T-helper 17 cell (primary cell): ENCODE measurements around the gene L1CAM. TPM values are rescaled to one million over a fixed set of nuclear protein-coding genes. Genes with fewer than 3 reads are reported as not detected.
A peak's percentile ranks its signal among the peaks of the same experiment; 100 is the strongest.

ENCODE experiments used
- ATAC-seq: fragments of 150-1000 bp; cut with Tn5 transposase; 2 replicates; pipeline ENCODE4 v1.10.0; 2021; ENCODE audit warnings: mild to moderate bottlenecking, moderate library complexity
- DNase-seq, 3 donors: peaks; one replicate each; pipeline versions ENCODE4 v3.0.0 to v3.0.0-alpha.2; 2020 to 2021
- H3K9me3 ChIP-seq: one replicate; pipeline ENCODE4 v1.7.0; 2013; ENCODE audit warnings: low read length, mild to moderate bottlenecking; ENCODE audit not compliant: control insufficient read depth, poor library complexity, severe bottlenecking
- H3K27ac Mint-ChIP-seq: one replicate; pipeline ENCODE4 v1.8.0; 2022; ENCODE audit warnings: mild to moderate bottlenecking, moderate library complexity, mixed read lengths
- H3K27me3 Mint-ChIP-seq: one replicate; pipeline ENCODE4 v1.8.0; 2022; ENCODE audit warnings: mixed read lengths
- H3K36me3 Mint-ChIP-seq: one replicate; pipeline ENCODE4 v1.8.0; 2022; ENCODE audit warnings: low read depth, mixed read lengths
- H3K4me1 Mint-ChIP-seq: one replicate; pipeline ENCODE4 v1.8.0; 2022; ENCODE audit warnings: mild to moderate bottlenecking, mixed read lengths
- H3K4me3 Mint-ChIP-seq: one replicate; pipeline ENCODE4 v1.8.0; 2022; ENCODE audit warnings: mild to moderate bottlenecking, moderate library complexity, mixed read lengths
- total RNA-seq, 4 donors: library from RNA in 2 of 4; stranded (reverse) in 2 of 4; gene quantifications; one replicate each; pipeline ENCODE4 v1.2.3 and lab custom pipeline; 2022 to 2026

The L1CAM gene
- total RNA-seq, 2 donors from 2014 or later, result 2.3 to 3.9 TPM

GRCh38 chrX:153884136-153884535 is 1.8 kb downstream of the L1CAM start:
- ATAC-seq (no peak), DNase-seq (no peak)
- Mint-ChIP-seq H3K4me3 (peak overlapping the region; percentile 31), H3K27me3 (no peaks in the 10 kb centered on the region), H3K36me3 (no peaks in the 10 kb centered on the region), H3K27ac (no peak overlapping the region), H3K4me1 (peaks cover 10% of the 10 kb centered on the region)
- H3K9me3 ChIP-seq, result no peaks in the 10 kb centered on the region

- H3K36me3 Mint-ChIP-seq, result no peaks in the 10 kb centered on the region
- no peak overlapping the region for H3K4me3 Mint-ChIP-seq
- ATAC-seq, result no peak
- no peaks in the 10 kb centered on the region for H3K27me3 Mint-ChIP-seq
- H3K9me3 ChIP-seq, result no peaks in the 10 kb centered on the region
- H3K27ac Mint-ChIP-seq, result no peak overlapping the region
- peaks cover 11% of the 10 kb centered on the region for H3K4me1 Mint-ChIP-seq
- DNase-seq, result no peak
Measured at GRCh38 chrX:153883163-153883843, 2.7 kb downstream of the L1CAM start.

GRCh38 chrX:153882557-153882956 is 3.4 kb downstream of the L1CAM start:
- peaks cover 11% of the 10 kb centered on the region for H3K4me1 Mint-ChIP-seq
- ATAC-seq (no peak), DNase-seq (no peak)
- no peak overlapping the region for H3K4me3 Mint-ChIP-seq
- H3K27ac Mint-ChIP-seq, result no peak overlapping the region
- no peaks in the 10 kb centered on the region for H3K36me3 Mint-ChIP-seq
- H3K9me3 ChIP-seq, result no peaks in the 10 kb centered on the region
- H3K27me3 Mint-ChIP-seq, result no peaks in the 10 kb centered on the region

GRCh38 chrX:153882086-153882498 is 3.9 kb downstream of the L1CAM start:
- no peak for ATAC-seq

GRCh38 chrX:153881281-153881680 is 4.7 kb downstream of the L1CAM start:
- Mint-ChIP-seq H3K27me3 (no peaks in the 10 kb centered on the region), H3K4me3 (no peak overlapping the region), H3K27ac (no peak overlapping the region), H3K36me3 (no peaks in the 10 kb centered on the region), H3K4me1 (peaks cover 11% of the 10 kb centered on the region)
- DNase-seq, result no peak
- ATAC-seq, result no peak
- no peaks in the 10 kb centered on the region for H3K9me3 ChIP-seq

More at GRCh38 chrX:153882086-153882498, 3.9 kb downstream of the L1CAM start:
- Mint-ChIP-seq H3K36me3 (no peaks in the 10 kb centered on the region), H3K27me3 (no peaks in the 10 kb centered on the region), H3K27ac (no peak overlapping the region), H3K4me3 (no peak overlapping the region), H3K4me1 (peaks cover 11% of the 10 kb centered on the region)
- no peak for DNase-seq
- H3K9me3 ChIP-seq, result no peaks in the 10 kb centered on the region

- no peaks in the 10 kb centered on the region for H3K27me3 Mint-ChIP-seq
- no peaks in the 10 kb centered on the region for H3K9me3 ChIP-seq
- DNase-seq, result no peak
- peaks cover 11% of the 10 kb centered on the region for H3K4me1 Mint-ChIP-seq
- no peak for ATAC-seq
- H3K4me3 Mint-ChIP-seq, result no peak overlapping the region
- no peak overlapping the region for H3K27ac Mint-ChIP-seq
- H3K36me3 Mint-ChIP-seq, result no peaks in the 10 kb centered on the region
Measured at GRCh38 chrX:153880440-153880815, 5.5 kb downstream of the L1CAM start.

GRCh38 chrX:153879741-153880439 is 6.1 kb downstream of the L1CAM start:
- Mint-ChIP-seq H3K4me3 (no peak overlapping the region), H3K4me1 (peaks cover 11% of the 10 kb centered on the region), H3K27ac (no peak overlapping the region), H3K27me3 (no peaks in the 10 kb centered on the region), H3K36me3 (no peaks in the 10 kb centered on the region)
- no peaks in the 10 kb centered on the region for H3K9me3 ChIP-seq
- DNase-seq (no peak), ATAC-seq (no peak)

GRCh38 chrX:153878969-153879653 is 6.9 kb downstream of the L1CAM start:
- Mint-ChIP-seq H3K36me3 (no peaks in the 10 kb centered on the region), H3K27me3 (no peaks in the 10 kb centered on the region), H3K4me1 (peaks cover 6% of the 10 kb centered on the region), H3K4me3 (peak overlapping the region; percentile 69), H3K27ac (no peak overlapping the region)
- no peaks in the 10 kb centered on the region for H3K9me3 ChIP-seq
- DNase-seq (no peak), ATAC-seq (peak; percentile 47)

GRCh38 chrX:153878345-153878744 is 7.6 kb downstream of the L1CAM start:
- ATAC-seq (no peak), DNase-seq (no peak)
- no peaks in the 10 kb centered on the region for H3K27me3 Mint-ChIP-seq
- H3K4me1 Mint-ChIP-seq, result peaks cover 6% of the 10 kb centered on the region
- no peaks in the 10 kb centered on the region for H3K36me3 Mint-ChIP-seq
- no peak overlapping the region for H3K4me3 Mint-ChIP-seq
- H3K27ac Mint-ChIP-seq, result no peak overlapping the region
- H3K9me3 ChIP-seq, result no peaks in the 10 kb centered on the region

GRCh38 chrX:153877571-153878261 is 8.3 kb downstream of the L1CAM start:
- Mint-ChIP-seq H3K4me3 (no peak overlapping the region), H3K36me3 (no peaks in the 10 kb centered on the region), H3K27me3 (peaks cover 2% of the 10 kb centered on the region), H3K4me1 (peaks cover 6% of the 10 kb centered on the region), H3K27ac (no peak overlapping the region)
- ATAC-seq (no peak), DNase-seq (no peak)
- H3K9me3 ChIP-seq, result no peaks in the 10 kb centered on the region

GRCh38 chrX:153876112-153876491 is 9.9 kb downstream of the L1CAM start:
- ATAC-seq (no peak), DNase-seq (no peak)
- Mint-ChIP-seq H3K4me3 (no peak overlapping the region), H3K4me1 (peaks cover 4% of the 10 kb centered on the region), H3K36me3 (no peaks in the 10 kb centered on the region), H3K27me3 (peaks cover 6% of the 10 kb centered on the region), H3K27ac (no peak overlapping the region)
- no peaks in the 10 kb centered on the region for H3K9me3 ChIP-seq

- DNase-seq (peak; percentile 55 to 63 (median 59)), ATAC-seq (peak; percentile 87)
- Mint-ChIP-seq H3K27me3 (peaks cover 6% of the 10 kb centered on the region), H3K27ac (peak overlapping the region; percentile 78), H3K36me3 (no peaks in the 10 kb centered on the region), H3K4me1 (peaks cover 4% of the 10 kb centered on the region), H3K4me3 (peak overlapping the region; percentile 26)
- H3K9me3 ChIP-seq, result no peaks in the 10 kb centered on the region
Measured at GRCh38 chrX:153875391-153876111, 10.4 kb downstream of the L1CAM start.
